CD14-positive monocyte (primary cell): ENCODE results near the gene MAP3K20. TPM values are rescaled to one million over a fixed set of nuclear protein-coding genes. Genes with fewer than 3 reads are reported as not detected.

ENCODE experiments used
- DNase-seq, 3 donors: peaks; one replicate each; pipeline ENCODE4 v3.0.0-alpha.2; 2011 to 2022
- H2AFZ ChIP-seq: 2 replicates; pipeline ENCODE4 v1.6.0; 2012; ENCODE audit warnings: mild to moderate bottlenecking, low read depth, low read length, inconsistent platforms; ENCODE audit not compliant: insufficient read depth, poor library complexity, severe bottlenecking
- H3K27ac ChIP-seq, 2 donors: 1 replicate in 1 of 2; 2 replicates in 1 of 2; pipeline ENCODE4 v1.5.1; 2012 to 2013; ENCODE audit warnings: low read length in 2 of 2, control low read depth in 1 of 2, inconsistent platforms in 1 of 2, low read depth in 1 of 2, mild to moderate bottlenecking in 1 of 2
- H3K27me3 ChIP-seq, 2 donors: one replicate each; pipeline versions ENCODE4 v1.6.0 to v1.6.1; 2011 to 2013; ENCODE audit warnings: low read length in 2 of 2; ENCODE audit not compliant: control insufficient read depth in 2 of 2, insufficient read depth in 2 of 2
- H3K36me3 ChIP-seq, 2 donors: replicated peaks in 1 of 2; 1 replicate in 1 of 2; 2 replicates in 1 of 2; pipeline versions ENCODE4 v1.5.1 to v1.6.1; 2012 to 2013; ENCODE audit warnings: low read length in 2 of 2, control low read depth in 1 of 2, inconsistent platforms in 1 of 2, mild to moderate bottlenecking in 1 of 2; ENCODE audit not compliant: insufficient read depth in 2 of 2, control insufficient read depth in 1 of 2
- H3K4me1 ChIP-seq, 2 donors: 1 replicate in 1 of 2; 2 replicates in 1 of 2; pipeline versions ENCODE4 v1.5.1 to v1.6.1; 2012 to 2013; ENCODE audit warnings: low read length in 2 of 2, control low read depth in 1 of 2, inconsistent platforms in 1 of 2, mild to moderate bottlenecking in 1 of 2, moderate library complexity in 1 of 2; ENCODE audit not compliant: insufficient read depth in 2 of 2, control insufficient read depth in 1 of 2
- H3K4me2 ChIP-seq: replicated peaks from 2 replicates; pipeline ENCODE3; 2012; ENCODE audit warnings: low read length, moderate library complexity, mild to moderate bottlenecking; ENCODE audit not compliant: poor library complexity, severe bottlenecking; ENCODE audit errors: extremely low read depth
- H3K4me3 ChIP-seq, 3 experiments: fragments of 200-600 bp in 1 of 3; sonication (generic) in 1 of 3; replicated peaks in 1 of 3; 1 replicate in 2 of 3; 2 replicates in 1 of 3; pipeline ENCODE4 v1.5.1; 2011 to 2013; ENCODE audit warnings: low read length in 3 of 3, mild to moderate bottlenecking in 3 of 3, control low read depth in 2 of 3, low read depth in 2 of 3, inconsistent platforms in 1 of 3, moderate library complexity in 1 of 3
- H3K79me2 ChIP-seq: 2 replicates; pipeline ENCODE4 v1.6.0; 2012; ENCODE audit warnings: mild to moderate bottlenecking, control low read depth, inconsistent platforms, low read length, moderate library complexity; ENCODE audit not compliant: insufficient read depth
- H3K9ac ChIP-seq: 2 replicates; pipeline ENCODE4 v1.6.0; 2017; ENCODE audit warnings: low read length, mild to moderate bottlenecking; ENCODE audit not compliant: insufficient read depth, poor library complexity, severe bottlenecking
- H3K9me3 ChIP-seq, 2 donors: replicated peaks in 1 of 2; 1 replicate in 1 of 2; 2 replicates in 1 of 2; pipeline versions ENCODE4 v1.5.1 to v1.6.1; 2012 to 2013; ENCODE audit warnings: low read length in 2 of 2, control low read depth in 1 of 2; ENCODE audit not compliant: control insufficient read depth in 1 of 2, insufficient read depth in 1 of 2
- H4K20me1 ChIP-seq: 2 replicates; pipeline ENCODE4 v1.6.0; 2012; ENCODE audit warnings: mild to moderate bottlenecking, low read length, control low read depth, moderate library complexity; ENCODE audit not compliant: insufficient read depth
- H3K27ac Mint-ChIP-seq, 7 donors: one replicate each; pipeline ENCODE4 v1.8.0; 2020; ENCODE audit warnings: mild to moderate bottlenecking in 7 of 7, mixed read lengths in 7 of 7, moderate library complexity in 6 of 7, inconsistent platforms in 2 of 7
- H3K27me3 Mint-ChIP-seq, 3 donors: one replicate each; pipeline ENCODE4 v1.8.0; 2021 to 2022; ENCODE audit warnings: low read depth in 3 of 3, mild to moderate bottlenecking in 3 of 3, mixed read lengths in 3 of 3, moderate library complexity in 3 of 3, inconsistent platforms in 1 of 3
- H3K36me3 Mint-ChIP-seq, 2 donors: one replicate each; pipeline ENCODE4 v1.8.0; 2020; ENCODE audit warnings: mixed read lengths in 2 of 2, inconsistent platforms in 1 of 2, mild to moderate bottlenecking in 1 of 2
- H3K4me1 Mint-ChIP-seq: one replicate; pipeline ENCODE4 v1.8.0; 2020; ENCODE audit warnings: mild to moderate bottlenecking, mixed read lengths
- H3K4me3 Mint-ChIP-seq, 2 donors: one replicate each; pipeline ENCODE4 v1.8.0; 2020; ENCODE audit warnings: mild to moderate bottlenecking in 2 of 2, mixed read lengths in 2 of 2, moderate library complexity in 1 of 2
- H3K9me3 Mint-ChIP-seq, 7 donors: one replicate each; pipeline ENCODE4 v1.8.0; 2020 to 2022; ENCODE audit warnings: mixed read lengths in 7 of 7, mild to moderate bottlenecking in 6 of 7, moderate library complexity in 6 of 7, inconsistent platforms in 2 of 7
- WGBS: methylation state at CpG from one replicate; pipeline ENCODE4 v1.1.5; 2013; ENCODE audit warnings: missing lambda C conversion rate; ENCODE audit not compliant: insufficient coverage; 5-methylcytosine and 5-hydroxymethylcytosine counted together
- intact Hi-C, 2 donors: fragments of 100-400 bp; cut with micrococcal nuclease; formaldehyde crosslinking; loops; one replicate each; pipeline versions ENCODE4 v1.15.0 to v1.15.1; 2023
- polyA plus RNA-seq, 3 donors: library from polyadenylated mRNA; depleted of rRNA in 1 of 3; unstranded in 2 of 3; stranded (reverse) in 1 of 3; fragments of 300-500 nt in 2 of 3; fragments of >200 nt in 1 of 3; fragmentation: Illumina TruSeq in 2 of 3; gene quantifications; 1 replicate in 2 of 3; 2 replicates in 1 of 3; pipeline ENCODE4 v1.2.3, GENCODE V29; 2012 to 2021
- TF ChIP-seq, protein P1 (sequence below): fragments of 200-600 bp; IDR thresholded peaks from one replicate; pipeline ENCODE4 v1.8.0; 2022; ENCODE audit warnings: antibody characterized with exemption, mild to moderate bottlenecking

Gene MAP3K20
- polyA plus RNA-seq, 3 donors: 14.3 to 30.7 (median 21.6) TPM

DNA sequence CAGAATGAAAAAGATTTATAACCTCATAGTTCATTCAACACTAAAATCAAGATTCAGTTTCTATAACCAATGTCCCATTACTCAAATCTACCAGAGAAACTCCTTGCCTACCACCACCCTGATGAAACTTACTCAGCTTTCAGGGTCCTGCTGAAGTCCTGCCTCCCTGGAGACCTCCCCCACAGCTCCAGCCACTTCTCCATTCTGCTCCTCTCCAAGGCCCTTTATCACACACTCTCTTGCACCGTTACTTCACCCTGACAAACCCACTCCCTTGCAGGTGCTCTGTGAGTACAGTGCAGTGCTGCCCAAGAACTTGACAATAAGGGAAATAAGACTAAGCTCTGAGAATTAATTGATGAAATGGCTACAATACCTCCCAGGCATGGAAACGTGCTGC is 195.5 kb downstream of the MAP3K20 start:
- Histone ChIP-seq H3K79me2 (no peaks in the 10 kb centered on the region), H2AFZ (no peak overlapping the region), H3K9me3 (peaks cover 6 to 12% of the 10 kb centered on the region in 2 donors), H4K20me1 (no peaks in the 10 kb centered on the region), H3K27me3 (no peaks in the 10 kb centered on the region), H3K4me3 (no peak overlapping the region), H3K9ac (no peak overlapping the region), H3K36me3 (peaks cover 3 to 17% of the 10 kb centered on the region in 2 donors), H3K4me1 (no peaks in the 10 kb centered on the region), H3K4me2 (no peak overlapping the region), H3K27ac (no peak overlapping the region)
- no peak for DNase-seq
- Mint-ChIP-seq H3K4me3 (no peak overlapping the region), H3K4me1 (peaks cover 11% of the 10 kb centered on the region), H3K9me3 (peaks cover 6 to 15% (median 8%) of the 10 kb centered on the region in 7 donors), H3K36me3 (peaks cover 27 to 29% of the 10 kb centered on the region in 2 donors), H3K27ac (no peak overlapping the region), H3K27me3 (peaks cover 0 to 8% (median 1%) of the 10 kb centered on the region in 3 donors)
- TF ChIP-seq, protein P1, sequence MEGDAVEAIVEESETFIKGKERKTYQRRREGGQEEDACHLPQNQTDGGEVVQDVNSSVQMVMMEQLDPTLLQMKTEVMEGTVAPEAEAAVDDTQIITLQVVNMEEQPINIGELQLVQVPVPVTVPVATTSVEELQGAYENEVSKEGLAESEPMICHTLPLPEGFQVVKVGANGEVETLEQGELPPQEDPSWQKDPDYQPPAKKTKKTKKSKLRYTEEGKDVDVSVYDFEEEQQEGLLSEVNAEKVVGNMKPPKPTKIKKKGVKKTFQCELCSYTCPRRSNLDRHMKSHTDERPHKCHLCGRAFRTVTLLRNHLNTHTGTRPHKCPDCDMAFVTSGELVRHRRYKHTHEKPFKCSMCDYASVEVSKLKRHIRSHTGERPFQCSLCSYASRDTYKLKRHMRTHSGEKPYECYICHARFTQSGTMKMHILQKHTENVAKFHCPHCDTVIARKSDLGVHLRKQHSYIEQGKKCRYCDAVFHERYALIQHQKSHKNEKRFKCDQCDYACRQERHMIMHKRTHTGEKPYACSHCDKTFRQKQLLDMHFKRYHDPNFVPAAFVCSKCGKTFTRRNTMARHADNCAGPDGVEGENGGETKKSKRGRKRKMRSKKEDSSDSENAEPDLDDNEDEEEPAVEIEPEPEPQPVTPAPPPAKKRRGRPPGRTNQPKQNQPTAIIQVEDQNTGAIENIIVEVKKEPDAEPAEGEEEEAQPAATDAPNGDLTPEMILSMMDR: no peak
- intact Hi-C loops: no loop called here
- 67% methylated on average over 2 of the region's 2 CpGs for WGBS

DNA sequence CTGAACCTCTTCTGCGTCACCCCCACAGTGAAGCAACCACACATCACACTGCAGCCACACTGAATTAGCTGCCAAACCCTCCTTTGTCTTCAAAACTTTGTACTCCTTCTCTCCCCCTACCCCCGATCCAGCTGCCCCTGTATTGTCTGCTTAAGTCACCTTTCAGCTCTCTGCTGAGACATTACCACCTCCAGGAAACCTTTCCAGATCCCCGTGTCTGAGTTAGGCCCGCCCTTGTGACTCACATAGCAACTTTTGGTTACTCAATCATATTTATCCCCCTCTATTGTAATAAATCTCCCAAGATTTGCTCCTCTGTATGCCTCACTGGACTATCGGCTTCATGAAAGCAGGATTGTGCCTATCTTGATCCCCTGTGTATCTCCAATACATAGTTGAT is 196.2 kb downstream of the MAP3K20 start:
- Histone ChIP-seq H3K4me1 (no peaks in the 10 kb centered on the region), H3K4me3 (no peak overlapping the region), H3K9me3 (peaks cover 6 to 12% of the 10 kb centered on the region in 2 donors), H2AFZ (no peak overlapping the region), H3K4me2 (no peak overlapping the region), H3K27me3 (no peaks in the 10 kb centered on the region), H4K20me1 (no peaks in the 10 kb centered on the region), H3K27ac (no peak overlapping the region), H3K36me3 (peaks cover 0 to 10% of the 10 kb centered on the region in 2 donors), H3K79me2 (no peaks in the 10 kb centered on the region), H3K9ac (no peak overlapping the region)
- TF ChIP-seq, protein P1: no peak
- Mint-ChIP-seq H3K36me3 (peaks cover 21 to 22% of the 10 kb centered on the region in 2 donors), H3K27ac (peak overlapping the region in 1 of 7 donors; percentile 36), H3K9me3 (peaks cover 6 to 15% (median 10%) of the 10 kb centered on the region in 7 donors), H3K27me3 (peaks cover 0 to 8% (median 1%) of the 10 kb centered on the region in 3 donors), H3K4me3 (no peak overlapping the region), H3K4me1 (peaks cover 11% of the 10 kb centered on the region)
- 71% methylated on average over 4 of the region's 5 CpGs for WGBS
- intact Hi-C loops: no loop called here
- DNase-seq: no peak
